ENCODE results near the gene NRAP.

DNA sequence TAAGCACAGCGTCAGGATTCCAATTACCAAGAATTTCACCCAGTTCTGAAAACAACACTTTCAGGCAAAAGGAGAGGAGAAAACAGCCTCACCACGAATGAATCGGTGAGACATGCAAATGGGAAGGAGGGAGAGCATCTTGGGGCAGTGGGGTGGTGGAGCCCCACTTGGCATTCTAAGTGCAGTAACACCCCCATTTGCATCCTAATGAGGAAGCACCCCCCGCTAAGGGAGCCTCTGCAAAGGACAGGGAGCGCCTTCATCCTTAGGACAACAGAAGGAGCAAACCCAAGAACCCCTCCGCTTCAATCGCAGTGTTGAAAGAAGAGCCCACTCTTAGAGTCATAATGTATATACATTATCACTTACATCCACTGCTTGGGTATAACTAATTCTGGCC lies 46.8 kb downstream of the NRAP start:
- TF ChIP-seq, protein P1, sequence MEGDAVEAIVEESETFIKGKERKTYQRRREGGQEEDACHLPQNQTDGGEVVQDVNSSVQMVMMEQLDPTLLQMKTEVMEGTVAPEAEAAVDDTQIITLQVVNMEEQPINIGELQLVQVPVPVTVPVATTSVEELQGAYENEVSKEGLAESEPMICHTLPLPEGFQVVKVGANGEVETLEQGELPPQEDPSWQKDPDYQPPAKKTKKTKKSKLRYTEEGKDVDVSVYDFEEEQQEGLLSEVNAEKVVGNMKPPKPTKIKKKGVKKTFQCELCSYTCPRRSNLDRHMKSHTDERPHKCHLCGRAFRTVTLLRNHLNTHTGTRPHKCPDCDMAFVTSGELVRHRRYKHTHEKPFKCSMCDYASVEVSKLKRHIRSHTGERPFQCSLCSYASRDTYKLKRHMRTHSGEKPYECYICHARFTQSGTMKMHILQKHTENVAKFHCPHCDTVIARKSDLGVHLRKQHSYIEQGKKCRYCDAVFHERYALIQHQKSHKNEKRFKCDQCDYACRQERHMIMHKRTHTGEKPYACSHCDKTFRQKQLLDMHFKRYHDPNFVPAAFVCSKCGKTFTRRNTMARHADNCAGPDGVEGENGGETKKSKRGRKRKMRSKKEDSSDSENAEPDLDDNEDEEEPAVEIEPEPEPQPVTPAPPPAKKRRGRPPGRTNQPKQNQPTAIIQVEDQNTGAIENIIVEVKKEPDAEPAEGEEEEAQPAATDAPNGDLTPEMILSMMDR (IDR thresholded peaks at IDR 0.05 in 4 of 5, conservative IDR thresholded peaks at IDR 0.05 in 1 of 5) = no peak
- TF ChIP-seq POLR2A (IDR thresholded peaks at IDR 0.05) = no peak
